H4 (cell line): ENCODE measurements around the gene CLSTN1. TPM values are rescaled to one million over a fixed set of nuclear protein-coding genes. Genes with fewer than 3 reads are reported as not detected.

ENCODE experiments used
- DNase-seq: peaks from one replicate; pipeline ENCODE4 v3.0.0-alpha.2; 2015; ENCODE audit warnings: low spot score
- total RNA-seq: library from RNA; depleted of rRNA; stranded (reverse); fragments of >200 nt; shearing (Covaris generic); gene quantifications from 2 replicates; pipeline ENCODE4 v1.2.3, GENCODE V29; 2014

The CLSTN1 gene
- total RNA-seq, 1 experiment from 2014 or later: 31.0 TPM

DNA sequence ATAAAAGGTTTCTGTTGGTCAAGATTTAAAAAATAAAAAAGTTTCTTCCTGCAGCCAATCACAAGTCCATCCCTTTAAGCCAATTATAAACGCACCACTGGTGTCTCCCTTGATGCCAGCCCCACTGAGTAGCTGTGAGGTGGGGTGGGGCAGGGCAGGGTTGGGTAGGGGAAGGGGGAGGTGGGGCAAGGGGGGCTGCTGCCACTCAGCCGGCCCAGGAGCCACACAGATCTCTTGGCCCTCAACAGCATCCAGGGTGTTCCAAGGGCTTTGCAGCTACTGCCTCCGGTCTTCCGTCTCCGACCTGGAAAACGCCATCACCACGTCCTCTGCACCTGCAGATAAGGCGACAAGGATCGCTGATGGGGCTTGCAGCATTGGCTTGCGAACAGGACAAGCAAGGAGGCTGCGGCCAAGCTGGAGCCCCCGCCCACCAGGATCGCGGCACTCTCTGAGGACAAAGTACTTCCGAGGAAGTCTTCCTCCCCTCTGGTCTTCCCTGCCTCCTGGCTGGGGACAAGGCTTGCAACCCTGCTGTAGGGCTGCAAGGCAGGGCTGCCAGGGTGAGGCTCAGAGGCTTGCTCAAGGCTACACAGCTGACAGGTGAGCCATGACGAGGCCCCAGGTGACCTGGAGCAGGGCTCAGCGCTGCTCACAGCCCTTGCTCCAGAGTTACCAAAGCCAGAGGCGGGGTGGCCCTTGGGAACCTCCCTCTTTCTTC is 26.8 kb upstream of the CLSTN1 start:
- no peak for DNase-seq

DNA sequence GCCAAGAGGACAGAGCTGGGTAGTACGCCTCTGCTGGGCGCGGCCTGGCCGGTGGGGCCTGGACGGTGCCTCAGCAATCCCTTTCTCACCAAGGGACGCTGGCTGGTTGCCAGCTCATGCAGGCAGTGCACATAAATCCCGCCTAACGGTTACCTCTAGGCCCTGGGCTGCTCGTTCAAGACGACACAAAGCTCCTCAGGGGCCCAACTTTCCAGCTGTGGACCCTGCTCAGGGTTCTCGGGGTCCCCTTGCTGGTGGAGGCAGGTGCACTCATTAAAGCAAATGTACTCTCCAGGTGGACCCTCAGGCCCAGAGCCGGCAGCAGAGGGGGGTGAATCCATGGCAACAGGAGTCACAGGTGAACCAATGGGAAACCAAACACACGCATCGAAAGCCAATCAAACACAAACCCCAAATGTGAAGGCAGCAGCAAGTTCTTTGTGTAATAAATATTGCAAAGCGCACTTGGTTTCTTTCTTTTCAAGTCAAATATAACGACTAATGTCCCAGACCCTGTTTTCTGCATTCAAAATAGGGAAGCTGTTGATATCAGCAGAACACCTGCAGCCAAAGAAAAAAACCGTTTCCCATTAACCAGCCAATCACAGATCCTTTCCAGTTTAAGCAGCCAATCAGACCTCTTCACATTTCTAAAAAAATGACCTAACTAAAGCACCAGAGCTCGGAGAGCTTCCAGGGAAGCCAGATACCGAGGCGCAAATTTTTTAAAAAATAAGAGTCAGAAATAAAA is 26.1 kb upstream of the CLSTN1 start:
- DNase-seq: no peak

DNA sequence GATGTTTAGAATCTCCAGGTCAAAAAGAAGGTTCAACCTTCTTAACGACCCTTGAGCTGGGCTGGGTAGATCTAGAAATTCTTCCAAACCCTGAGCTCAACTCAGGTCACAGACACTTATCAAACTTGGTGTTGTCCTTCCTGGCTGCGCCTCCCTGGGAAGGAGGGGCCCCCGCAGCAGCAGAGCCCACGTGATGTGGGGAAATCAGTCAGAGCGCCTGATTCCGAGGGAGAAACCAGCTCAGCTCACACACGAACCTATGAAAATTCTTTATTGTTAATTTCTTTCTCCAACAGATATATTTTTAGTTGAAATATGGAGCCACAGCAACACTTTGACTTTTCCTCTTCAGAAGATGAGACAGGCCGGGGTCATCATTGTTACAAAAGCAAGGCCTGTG is 24.3 kb upstream of the CLSTN1 start:
- no peak for DNase-seq

DNA sequence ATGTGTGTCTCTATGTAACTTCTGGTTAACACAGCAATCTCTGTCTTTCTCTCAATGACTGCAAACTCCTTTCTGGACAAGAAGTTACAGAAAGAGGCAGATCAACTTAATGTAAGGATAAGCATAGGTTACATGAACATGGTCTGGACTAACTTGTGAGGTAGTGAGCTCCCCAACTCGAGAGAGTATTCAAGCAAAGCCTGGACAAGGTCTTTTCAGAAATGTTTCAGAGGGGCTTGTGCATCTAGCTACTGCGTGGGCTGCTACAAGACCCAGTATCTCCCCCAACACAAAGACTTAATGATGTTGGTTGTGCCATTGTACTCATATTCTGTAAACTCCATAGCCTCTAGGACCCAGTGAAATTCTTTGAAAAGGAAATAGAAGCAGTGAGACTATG is 23.5 kb upstream of the CLSTN1 start:
- DNase-seq: no peak

DNA sequence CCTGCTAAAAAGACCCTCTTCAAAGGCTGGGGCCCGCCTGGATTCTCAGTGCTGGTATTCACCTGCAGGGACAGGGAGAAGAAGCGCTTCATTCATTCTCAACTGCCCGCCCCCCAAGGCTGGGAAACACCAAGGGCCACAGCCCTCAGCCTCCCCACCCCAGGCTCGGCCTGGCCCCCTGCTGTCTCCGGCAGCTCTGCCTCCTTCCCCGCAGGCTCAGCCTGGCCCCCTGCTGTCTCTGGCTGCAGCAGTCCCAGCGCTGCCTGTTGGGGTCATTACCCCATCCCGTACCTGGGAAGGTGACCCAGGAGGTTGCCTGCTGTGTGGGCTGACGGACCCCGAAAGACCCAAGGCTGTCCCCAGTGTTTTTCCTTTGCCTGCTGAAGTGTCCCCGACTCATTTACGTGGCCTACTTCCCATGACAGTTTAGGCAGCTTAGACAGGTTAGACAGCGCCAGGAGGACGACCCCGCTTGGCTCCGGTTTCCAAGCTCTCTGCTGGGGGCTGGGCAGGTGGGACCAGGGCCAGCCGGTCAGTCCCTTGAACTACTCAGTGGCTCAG is 22.9 kb upstream of the CLSTN1 start:
- DNase-seq: no peak

DNA sequence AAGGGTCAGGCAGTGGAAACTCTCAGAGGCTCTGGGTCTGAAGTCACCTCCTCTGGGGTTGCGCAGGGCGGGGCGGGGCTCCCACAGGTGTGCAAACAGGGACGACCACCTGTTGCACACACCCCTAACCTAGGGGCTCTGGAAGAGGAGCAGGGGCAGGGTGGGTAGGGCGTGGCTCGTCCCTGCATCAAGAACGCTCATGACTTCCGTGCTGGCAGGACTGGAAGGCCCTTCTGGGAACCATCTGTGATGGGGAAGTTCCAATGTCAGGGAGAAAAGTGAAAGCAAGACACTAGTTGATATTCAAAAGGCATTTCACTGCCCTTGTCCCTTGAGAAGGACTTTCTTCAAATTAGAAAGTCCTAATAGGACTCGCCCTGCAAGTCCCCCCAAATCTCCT is 22.1 kb upstream of the CLSTN1 start:
- DNase-seq: no peak

DNA sequence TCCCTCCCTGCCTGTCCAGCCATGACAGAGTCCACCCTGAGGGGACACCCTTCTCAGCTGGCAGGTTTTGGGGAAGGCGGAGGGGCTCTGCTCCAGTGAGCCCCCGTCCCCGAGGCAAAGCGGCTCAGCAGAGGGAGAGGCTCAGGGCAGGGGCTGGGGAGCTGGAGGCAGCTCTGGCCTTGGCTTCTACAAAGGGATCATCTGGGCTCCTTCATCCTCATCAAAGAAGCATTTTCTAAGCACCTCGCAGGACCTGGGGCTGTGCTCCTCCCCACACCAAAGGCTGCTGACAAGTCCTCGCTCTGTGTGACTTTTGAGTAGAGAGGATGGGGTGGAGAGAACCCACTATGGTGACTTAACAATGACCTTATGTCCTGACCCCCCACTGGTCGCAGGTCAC is 21.0 kb upstream of the CLSTN1 start:
- no peak for DNase-seq

DNA sequence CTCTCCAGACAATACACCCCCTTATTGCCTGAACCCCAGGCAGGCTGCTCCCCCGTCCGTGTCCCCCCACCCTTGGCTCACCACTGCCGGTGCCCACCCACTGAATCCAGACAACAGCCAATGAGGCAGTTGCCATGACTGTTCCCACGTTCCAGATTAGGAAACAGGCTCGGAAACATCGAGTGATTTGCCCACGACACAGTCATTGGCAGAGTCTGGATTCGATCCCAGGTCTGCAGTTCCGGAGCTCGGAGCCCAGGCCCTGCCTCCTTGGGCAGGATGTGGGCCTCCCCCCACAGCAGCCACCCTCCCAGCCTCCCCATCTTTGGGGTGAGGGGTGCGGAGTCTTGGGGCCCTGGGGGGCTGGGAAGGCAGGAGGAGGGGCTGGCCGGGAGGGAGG is 20.3 kb upstream of the CLSTN1 start:
- DNase-seq: no peak

DNA sequence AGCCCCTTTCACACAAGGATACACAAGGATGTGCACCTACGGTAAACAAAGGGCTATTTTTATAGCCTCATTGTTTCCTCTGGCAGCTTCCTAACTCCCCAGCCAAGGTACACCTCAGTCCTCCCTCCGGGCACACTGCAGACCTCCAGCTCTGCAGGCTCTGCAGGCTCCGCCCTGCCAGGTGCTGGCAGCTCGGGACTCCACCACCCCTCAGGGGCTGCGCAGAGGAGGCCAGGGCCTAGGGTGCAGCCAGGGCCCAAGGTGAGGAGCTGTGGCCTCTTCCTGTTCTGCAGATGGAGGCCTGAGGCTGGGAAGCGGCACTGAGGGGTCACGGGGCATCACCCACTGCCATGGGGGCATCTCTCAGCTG is 19.8 kb upstream of the CLSTN1 start:
- DNase-seq: no peak

DNA sequence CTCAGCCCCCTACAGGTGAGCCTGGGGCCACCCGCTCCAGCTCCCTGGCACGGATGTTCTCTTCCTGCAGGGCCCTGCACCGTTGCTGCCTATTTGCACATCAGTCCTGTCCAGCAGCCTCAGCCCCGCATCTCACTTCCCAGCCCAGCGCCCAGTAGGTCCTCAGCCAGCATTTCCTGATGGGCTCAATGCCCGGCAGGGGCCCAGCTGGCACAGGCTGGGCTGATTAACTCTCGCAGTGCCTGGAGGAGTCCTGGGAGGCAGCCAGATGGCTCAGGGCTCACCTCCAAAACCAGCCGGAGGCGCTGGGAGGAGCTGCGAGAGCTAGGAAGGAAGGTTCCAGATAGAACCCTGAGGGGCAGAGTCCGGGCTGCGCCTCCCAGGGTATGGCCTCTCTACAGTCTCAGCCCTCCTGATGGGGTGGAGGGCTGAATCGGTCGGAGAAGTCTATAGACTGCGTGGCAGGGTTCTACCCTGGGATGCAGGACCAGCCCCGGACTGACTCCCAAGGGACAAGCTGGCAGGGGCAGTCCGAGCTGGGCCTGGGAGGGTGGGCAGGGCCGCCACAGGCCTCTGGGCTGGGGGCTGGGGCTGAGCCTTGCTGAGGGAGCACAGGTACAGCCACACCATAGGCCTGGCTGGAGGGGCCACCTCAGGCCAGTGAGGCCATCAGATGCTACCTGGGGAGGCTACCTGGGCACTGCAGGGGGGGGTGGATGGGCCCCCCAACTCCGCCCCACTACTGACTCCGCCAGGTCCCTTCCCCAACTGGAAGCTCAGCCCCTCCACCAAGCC is 19.2 kb upstream of the CLSTN1 start:
- no peak for DNase-seq

DNA sequence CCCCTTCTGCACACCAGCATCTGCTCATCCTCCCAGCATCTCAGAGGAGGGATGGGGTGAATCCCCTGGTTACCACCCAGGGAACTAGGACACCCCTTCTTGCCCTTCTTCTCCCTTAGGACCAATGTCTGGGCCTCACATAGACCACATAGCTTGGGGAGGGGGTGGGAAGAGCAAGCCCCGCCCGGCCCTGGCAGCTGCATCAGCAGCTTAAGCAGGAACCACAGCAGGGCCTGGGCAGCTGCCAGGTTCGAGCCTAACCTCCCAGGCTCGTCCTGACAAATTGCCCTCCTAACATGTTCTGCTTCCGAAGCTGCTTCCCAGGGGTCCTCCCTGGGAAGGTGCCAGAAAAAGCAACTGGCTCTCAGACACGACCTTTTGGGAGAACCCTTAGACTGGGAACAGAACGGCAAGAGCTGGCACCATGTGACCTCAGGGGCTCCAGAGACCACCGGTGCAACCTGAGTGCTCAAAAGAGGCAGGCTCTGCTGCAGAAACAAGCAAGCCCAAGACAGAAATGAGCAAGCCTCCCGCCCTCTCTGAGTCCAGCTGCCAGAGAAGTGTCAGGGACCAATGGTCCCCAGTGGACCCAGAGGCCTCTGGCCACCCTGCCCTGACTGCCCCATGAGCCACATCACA is 18.4 kb upstream of the CLSTN1 start:
- no peak for DNase-seq

DNA sequence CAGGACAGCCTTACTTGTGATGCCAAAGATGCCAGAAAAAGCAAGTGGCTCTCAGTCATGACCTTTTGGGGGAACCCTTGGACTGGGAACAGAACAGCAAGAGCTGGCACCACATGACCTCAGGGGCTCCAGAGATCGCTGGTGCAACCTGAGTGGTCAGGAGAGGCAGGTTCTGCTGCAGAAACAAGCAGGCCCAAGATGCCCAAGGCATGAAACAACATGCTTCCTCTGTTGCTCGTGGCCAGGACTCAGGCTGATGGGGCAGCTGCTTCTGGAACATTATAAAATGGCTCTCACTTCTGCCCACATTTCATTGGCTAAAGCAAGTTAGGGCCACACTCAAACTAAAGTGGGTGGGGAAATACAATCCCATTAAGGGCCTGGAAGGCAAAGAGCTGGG is 17.7 kb upstream of the CLSTN1 start:
- no peak for DNase-seq

DNA sequence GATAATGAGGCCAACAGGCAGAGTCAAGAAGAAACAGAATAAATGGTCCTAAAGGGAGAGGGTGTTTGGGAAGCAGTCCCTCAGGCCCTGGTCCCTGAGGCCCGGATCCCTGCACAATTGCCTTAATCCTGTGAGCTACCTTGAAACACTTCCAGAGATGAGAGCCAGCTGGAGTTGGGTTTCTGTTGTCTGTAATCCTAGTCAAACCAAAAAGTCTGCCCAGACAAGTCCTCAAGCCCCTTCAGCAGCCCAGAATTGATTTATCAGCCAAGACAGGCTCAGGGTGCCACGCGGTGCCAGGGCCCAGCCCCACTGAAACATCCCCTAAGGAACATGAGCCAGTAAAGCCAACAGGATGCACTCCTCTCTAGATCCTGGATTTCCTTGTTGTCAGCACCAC is 16.4 kb upstream of the CLSTN1 start:
- DNase-seq: no peak

DNA sequence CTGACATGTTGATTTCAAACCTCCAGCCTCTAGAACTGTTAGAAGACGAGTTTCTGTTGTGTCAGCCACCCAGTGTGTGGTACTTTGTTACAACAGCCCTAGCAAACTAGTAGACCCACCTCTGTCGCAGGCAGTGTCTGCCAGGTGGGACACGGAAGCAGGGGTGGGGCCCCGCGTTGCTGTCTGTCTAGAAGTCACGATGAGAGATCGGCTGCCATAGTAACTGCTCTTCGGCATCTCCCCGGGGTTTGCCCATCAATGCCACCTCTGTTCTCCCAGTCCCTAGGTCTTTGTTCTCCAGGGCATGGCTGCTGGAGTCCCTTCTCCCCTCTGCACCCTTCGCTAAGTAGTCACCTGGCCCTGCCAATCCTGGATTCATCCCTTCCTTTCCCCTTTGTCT is 15.2 kb upstream of the CLSTN1 start:
- no peak for DNase-seq

DNA sequence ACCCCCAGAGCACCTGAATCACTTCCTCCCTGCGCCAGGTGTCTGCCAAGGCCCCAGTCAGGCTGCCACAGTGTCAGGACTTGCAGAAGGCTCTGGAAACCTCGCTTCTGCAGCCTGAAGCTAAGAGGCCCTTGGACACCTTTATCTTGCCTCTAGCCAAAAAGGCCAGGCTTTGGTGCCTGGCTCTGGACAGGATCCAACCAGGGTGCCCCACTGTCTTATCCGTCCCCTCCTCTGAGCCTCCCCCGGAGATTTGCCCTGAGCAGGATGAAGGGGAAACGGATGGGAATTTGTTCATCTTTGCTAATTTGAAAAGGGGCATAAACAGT is 12.8 kb upstream of the CLSTN1 start:
- no peak for DNase-seq

DNA sequence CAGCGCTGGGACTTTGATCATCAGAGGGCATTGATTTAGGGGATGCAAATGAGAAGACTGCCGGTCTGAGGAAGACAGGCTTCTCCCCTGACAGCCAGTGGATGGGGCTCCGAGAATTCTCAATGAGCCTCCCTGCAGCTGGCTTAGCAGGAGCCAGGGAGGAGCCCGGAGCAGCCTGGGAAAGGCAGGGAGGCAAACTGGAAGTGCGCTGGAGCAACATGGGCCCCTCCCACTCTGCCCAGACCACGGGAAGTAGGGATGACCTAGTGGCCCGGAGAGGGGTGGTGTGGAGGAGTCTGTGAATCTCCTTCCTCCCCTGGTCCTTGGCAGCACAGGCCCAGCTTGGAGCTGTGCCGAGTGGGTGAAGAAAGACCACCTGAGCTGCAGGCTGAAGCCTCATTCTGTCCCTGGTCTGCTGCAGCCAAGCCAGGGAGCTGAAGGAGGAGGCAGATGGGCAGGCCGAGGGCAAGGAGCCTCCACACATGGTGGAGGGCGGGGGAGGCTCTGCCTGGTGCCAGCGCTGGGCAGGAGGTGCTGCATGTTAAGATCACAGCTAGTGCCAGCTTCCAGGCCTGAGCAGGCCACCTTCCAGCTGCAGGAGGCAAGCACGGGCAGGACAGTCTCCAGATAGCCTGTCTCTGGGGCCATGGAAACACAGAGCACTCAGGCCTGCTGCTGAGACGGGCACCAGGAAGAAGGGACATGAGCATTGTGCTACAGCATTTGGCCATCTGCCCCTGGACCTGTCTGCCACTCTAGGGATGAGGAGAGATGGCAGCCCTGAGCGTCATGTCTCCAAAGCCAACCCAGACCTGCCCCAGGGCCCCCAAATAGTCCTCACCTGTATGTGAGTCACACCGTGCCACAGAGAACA is 12.2 kb upstream of the CLSTN1 start:
- no peak for DNase-seq

DNA sequence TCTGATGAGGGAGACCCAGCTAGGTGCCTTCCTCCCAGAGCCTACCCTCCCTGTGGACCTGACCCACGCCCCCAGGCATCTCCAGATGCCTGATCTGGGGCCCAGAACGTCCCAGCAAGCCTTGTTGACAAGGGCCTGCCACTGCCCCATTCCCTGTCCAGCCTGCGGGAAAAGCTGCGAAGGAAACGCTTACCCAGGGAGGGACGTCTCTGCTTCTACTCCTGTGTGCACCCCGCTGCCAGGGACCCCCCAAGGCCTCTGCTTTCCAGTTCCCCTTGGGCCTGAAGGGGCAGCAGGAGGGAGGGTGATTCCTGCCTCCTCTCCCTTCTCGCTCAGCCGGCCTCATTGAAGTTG is 11.6 kb upstream of the CLSTN1 start:
- no peak for DNase-seq

DNA sequence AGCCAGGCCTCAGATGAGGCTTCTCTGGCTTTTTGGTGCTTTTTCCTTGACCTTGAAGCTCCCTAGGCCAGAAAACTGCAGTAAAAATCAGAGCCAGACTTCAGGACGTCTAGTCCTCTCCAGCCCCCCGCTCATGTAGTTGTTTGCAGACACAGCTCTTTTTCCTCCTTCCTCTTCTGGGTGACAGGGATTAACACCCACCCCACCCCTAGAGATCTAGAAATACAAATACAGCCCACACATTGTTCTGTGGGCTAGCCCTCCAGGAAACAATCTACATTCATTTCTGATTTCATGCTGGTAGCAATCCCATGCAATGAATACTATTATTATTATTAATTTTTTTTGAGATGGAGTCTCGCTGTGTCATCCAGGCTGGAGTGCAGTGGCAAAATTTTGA is 9.9 kb upstream of the CLSTN1 start:
- no peak for DNase-seq

DNA sequence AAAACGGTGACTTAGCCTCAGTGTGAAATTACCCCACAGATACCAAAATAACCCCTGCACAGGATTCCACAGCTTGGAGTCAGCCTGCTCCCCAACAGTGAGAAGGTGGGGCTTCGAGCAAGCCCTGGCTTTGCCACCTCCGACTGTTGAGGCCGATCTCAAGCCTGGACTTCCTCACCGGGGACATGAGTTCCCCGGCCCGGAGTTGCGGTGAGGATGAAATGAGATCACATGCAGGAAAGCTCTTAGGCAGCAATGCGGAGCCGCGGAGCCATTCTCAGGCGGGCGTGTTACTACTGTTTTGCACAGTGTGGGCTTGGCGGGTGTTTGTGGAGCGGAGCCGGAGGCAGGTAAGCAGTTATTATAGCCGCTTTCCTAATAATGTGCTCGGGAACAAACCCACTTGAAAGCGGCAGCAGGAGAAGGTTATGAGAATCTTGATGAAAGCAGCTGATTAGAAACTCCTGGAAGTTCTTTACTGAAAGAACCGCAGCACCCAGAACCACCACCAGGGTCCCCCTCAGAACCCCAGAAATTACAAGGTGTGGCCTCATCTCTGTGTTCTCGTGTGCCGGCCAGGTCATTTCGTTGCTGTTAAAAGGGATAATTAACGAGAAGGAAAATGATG is 3.9 kb upstream of the CLSTN1 start:
- DNase-seq: no peak

DNA sequence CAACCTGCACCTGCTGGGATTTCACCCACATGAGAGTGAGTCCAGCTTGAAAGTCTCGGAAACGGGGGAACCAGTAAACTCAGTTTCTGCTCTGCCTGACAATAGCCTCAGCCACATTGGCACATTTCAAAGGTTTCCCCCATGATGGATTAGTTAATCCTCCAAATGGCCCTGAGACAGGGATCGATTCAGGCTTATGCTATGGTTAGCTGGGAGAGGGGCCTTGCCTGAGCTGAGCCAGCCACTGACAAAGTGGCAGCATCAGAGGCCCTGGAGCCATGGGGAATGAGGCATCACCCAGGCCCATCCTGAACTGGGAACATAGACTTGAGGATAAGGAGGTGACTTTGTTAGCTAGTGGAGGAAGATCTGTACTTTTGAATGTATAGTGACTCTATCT is 2.9 kb upstream of the CLSTN1 start:
- DNase-seq: no peak

DNA sequence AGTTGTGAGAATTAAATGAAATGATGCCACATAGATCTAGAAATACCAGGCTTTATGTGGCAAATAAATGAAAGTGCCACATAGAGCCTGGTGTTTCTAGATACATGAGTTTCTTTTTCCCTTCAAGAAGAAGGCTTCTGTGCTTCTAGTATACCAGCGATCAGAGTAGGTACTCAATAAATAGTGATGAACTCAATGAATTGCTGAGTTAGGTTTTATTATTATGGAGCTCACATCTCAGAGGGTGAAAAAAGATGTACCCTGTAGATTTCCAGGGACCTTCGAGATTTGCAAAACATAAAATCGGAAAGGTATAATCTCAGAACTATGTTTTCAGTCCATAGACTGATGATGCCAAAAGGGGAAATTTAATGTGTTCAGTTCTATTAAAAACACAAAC is 2.3 kb upstream of the CLSTN1 start:
- DNase-seq: no peak
